ENCODE results near the gene GLMP.

DNA sequence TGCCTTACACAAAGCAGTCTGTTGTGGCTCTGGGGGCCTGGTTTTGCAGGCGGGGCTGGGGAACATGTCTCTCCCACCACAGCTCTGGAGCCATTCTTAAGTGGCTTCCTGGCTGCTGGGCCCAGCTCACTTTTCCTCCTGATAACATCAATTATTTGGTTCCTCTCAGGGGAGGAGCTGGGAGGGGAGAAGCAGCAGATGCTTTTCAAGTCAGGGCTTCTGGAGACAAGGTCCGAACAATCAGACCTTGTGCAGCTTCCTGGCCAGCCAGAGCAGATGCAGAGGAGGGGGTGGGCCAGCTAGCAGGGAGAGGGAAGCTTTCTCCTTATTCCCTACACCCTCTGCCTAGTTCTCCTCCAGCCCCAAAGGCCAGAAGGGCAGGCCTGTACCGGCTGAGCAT, 44.0 kb downstream of the GLMP start:
- no peak for TF ChIP-seq CTCF (IDR thresholded peaks at IDR 0.05)
- no peak for TF ChIP-seq POLR2A (IDR thresholded peaks at IDR 0.05)

All from thyroid gland (tissue), 4 donors.